Parathyroid adenoma (tissue), 2 donors: Measurements from ENCODE around the gene PPIL1.

Source experiments
- H2AFZ ChIP-seq: fragments of 300-600 bp; sonication (generic); one replicate; pipeline ENCODE4 v1.7.0; 2017; ENCODE audit warnings: antibody characterized with exemption, mild to moderate bottlenecking
- H3K27ac ChIP-seq: fragments of 300-600 bp; sonication (generic); one replicate; pipeline ENCODE4 v1.7.0; 2017
- H3K27me3 ChIP-seq: fragments of 300-600 bp; sonication (generic); one replicate; pipeline ENCODE4 v1.7.0; 2017; ENCODE audit warnings: low read length; ENCODE audit not compliant: control insufficient read depth, insufficient read depth
- H3K36me3 ChIP-seq: fragments of 300-600 bp; sonication (generic); one replicate; pipeline ENCODE4 v1.7.0; 2017; ENCODE audit warnings: low read length; ENCODE audit not compliant: control insufficient read depth, insufficient read depth
- H3K4me1 ChIP-seq: fragments of 300-600 bp; sonication (generic); one replicate; pipeline ENCODE4 v1.7.0; 2017; ENCODE audit warnings: control low read depth
- H3K4me2 ChIP-seq: fragments of 300-600 bp; sonication (generic); one replicate; pipeline ENCODE4 v1.7.0; 2017; ENCODE audit warnings: low read length
- H3K4me3 ChIP-seq: fragments of 300-600 bp; sonication (generic); one replicate; pipeline ENCODE4 v1.7.0; 2017; ENCODE audit warnings: low read depth, low read length
- H3K79me2 ChIP-seq: fragments of 300-600 bp; sonication (generic); one replicate; pipeline ENCODE4 v1.7.0; 2017; ENCODE audit warnings: control low read depth
- H3K9ac ChIP-seq: fragments of 300-600 bp; sonication (generic); one replicate; pipeline ENCODE4 v1.7.0; 2017; ENCODE audit warnings: mild to moderate bottlenecking
- H3K9me3 ChIP-seq: fragments of 300-600 bp; sonication (generic); one replicate; pipeline ENCODE4 v1.7.0; 2017; ENCODE audit warnings: low read length; ENCODE audit not compliant: control insufficient read depth
- CTCF ChIP-seq: fragments of 300-600 bp; sonication (generic); IDR thresholded peaks from one replicate; pipeline ENCODE4 v1.7.0; 2017; ENCODE audit warnings: antibody characterized with exemption, mild to moderate bottlenecking
- donor health status: primary hyperparathyroidism.

The PPIL1 gene

GRCh38 chr6:36839749-36840431, 34.7 kb downstream of the PPIL1 start:
- peak overlapping the region; percentile 68 for H2AFZ ChIP-seq
- no peaks in the 10 kb centered on the region for H3K79me2 ChIP-seq
- no peak overlapping the region for H3K27ac ChIP-seq
- H3K9me3 ChIP-seq = no peaks in the 10 kb centered on the region
- H3K4me2 ChIP-seq = peak overlapping the region; percentile 77
- H3K9ac ChIP-seq = no peak overlapping the region
- H3K4me1 ChIP-seq = peaks cover 9% of the 10 kb centered on the region
- no peaks in the 10 kb centered on the region for H3K36me3 ChIP-seq
- peak; percentile 15 for TF ChIP-seq CTCF
- peak overlapping the region; percentile 40 for H3K4me3 ChIP-seq
- H3K27me3 ChIP-seq = no peaks in the 10 kb centered on the region

- Histone ChIP-seq H3K27ac (no peak within 1 kb of the TSS), H3K9me3 (no peaks in the 10 kb centered on the region), H3K27me3 (no peaks in the 10 kb centered on the region), H3K9ac (no peak within 1 kb of the TSS), H3K79me2 (no peaks in the 10 kb centered on the region), H2AFZ (peak within 1 kb of the TSS; percentile 70), H3K36me3 (no peaks in the 10 kb centered on the region), H3K4me2 (peak within 1 kb of the TSS; percentile 77), H3K4me1 (peaks cover 9% of the 10 kb centered on the region), H3K4me3 (peak within 1 kb of the TSS; percentile 40)
- no peak for TF ChIP-seq CTCF
These were observed 35.5 kb downstream of the PPIL1 start, which contains the start of gene CPNE5 for GRCh38 chr6:36838896-36839748. CPNE5 (minus strand) TSS chr6:36839444; CDS start chr6:36839377, 67 bp downstream.

- no peak for TF ChIP-seq CTCF
- no peaks in the 10 kb centered on the region for H3K9me3 ChIP-seq
- H3K27ac ChIP-seq = no peak overlapping the region
- H3K36me3 ChIP-seq = no peaks in the 10 kb centered on the region
- no peaks in the 10 kb centered on the region for H3K79me2 ChIP-seq
- H3K4me1 ChIP-seq = peaks cover 9% of the 10 kb centered on the region
- H3K4me3 ChIP-seq = no peak overlapping the region
- no peaks in the 10 kb centered on the region for H3K27me3 ChIP-seq
- H3K4me2 ChIP-seq = no peak overlapping the region
- no peak overlapping the region for H3K9ac ChIP-seq
- no peak overlapping the region for H2AFZ ChIP-seq
These were observed 36.9 kb downstream of the PPIL1 start for GRCh38 chr6:36837686-36838085.

GRCh38 chr6:36837022-36837339, 37.6 kb downstream of the PPIL1 start:
- no peak overlapping the region for H3K4me3 ChIP-seq
- no peaks in the 10 kb centered on the region for H3K27me3 ChIP-seq

More at GRCh38 chr6:36837022-36837339, 37.6 kb downstream of the PPIL1 start:
- H3K36me3 ChIP-seq = no peaks in the 10 kb centered on the region
- TF ChIP-seq CTCF = no peak
- H2AFZ ChIP-seq = no peak overlapping the region
- no peaks in the 10 kb centered on the region for H3K9me3 ChIP-seq
- H3K4me1 ChIP-seq = peaks cover 9% of the 10 kb centered on the region
- H3K27ac ChIP-seq = no peak overlapping the region
- no peak overlapping the region for H3K9ac ChIP-seq
- H3K79me2 ChIP-seq = no peaks in the 10 kb centered on the region
- no peak overlapping the region for H3K4me2 ChIP-seq
